Measurements from ENCODE around the gene DIPK2B.

- TF ChIP-seq RFX5 (IDR thresholded peaks at IDR 0.05) (no peak), SMC3 (IDR thresholded peaks at IDR 0.05) (no peak), CBX2 (IDR thresholded peaks at IDR 0.05; ENCODE audit: borderline replicate concordance, low read depth) (no peak), EHMT2 (IDR thresholded peaks at IDR 0.05; ENCODE audit: low read depth) (no peak), ESRRA (IDR thresholded peaks at IDR 0.05; ENCODE audit: borderline replicate concordance, low read length) (no peak), EP300 (IDR thresholded peaks at IDR 0.05) (no peak), REST (IDR thresholded peaks at IDR 0.05) (no peak), CHD4 (IDR thresholded peaks at IDR 0.05; ENCODE audit: borderline replicate concordance) (no peak), CEBPB (IDR thresholded peaks at IDR 0.05) (no peak)
- TF ChIP-seq, protein P1, sequence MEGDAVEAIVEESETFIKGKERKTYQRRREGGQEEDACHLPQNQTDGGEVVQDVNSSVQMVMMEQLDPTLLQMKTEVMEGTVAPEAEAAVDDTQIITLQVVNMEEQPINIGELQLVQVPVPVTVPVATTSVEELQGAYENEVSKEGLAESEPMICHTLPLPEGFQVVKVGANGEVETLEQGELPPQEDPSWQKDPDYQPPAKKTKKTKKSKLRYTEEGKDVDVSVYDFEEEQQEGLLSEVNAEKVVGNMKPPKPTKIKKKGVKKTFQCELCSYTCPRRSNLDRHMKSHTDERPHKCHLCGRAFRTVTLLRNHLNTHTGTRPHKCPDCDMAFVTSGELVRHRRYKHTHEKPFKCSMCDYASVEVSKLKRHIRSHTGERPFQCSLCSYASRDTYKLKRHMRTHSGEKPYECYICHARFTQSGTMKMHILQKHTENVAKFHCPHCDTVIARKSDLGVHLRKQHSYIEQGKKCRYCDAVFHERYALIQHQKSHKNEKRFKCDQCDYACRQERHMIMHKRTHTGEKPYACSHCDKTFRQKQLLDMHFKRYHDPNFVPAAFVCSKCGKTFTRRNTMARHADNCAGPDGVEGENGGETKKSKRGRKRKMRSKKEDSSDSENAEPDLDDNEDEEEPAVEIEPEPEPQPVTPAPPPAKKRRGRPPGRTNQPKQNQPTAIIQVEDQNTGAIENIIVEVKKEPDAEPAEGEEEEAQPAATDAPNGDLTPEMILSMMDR (IDR thresholded peaks at IDR 0.05), result no peak
Measured at GRCh38 chrX:45154033-45154360, 46.7 kb downstream of the DIPK2B start.
